Pancreas (tissue), 10 donors: ENCODE measurements around the gene PTGER2. TPM values are rescaled to one million over a fixed set of nuclear protein-coding genes. Genes with fewer than 3 reads are reported as not detected.

Source experiments
- ATAC-seq, 4 donors: fragments of 200-7000 bp; cut with Tn5 transposase; one replicate each; pipeline versions ENCODE4 v1.8.0 to v1.9.1; 2020; ENCODE audit warnings: mild to moderate bottlenecking in 4 of 4, moderate library complexity in 4 of 4
- DNase-seq, 6 donors: peaks; one replicate each; pipeline ENCODE4 v3.0.0-alpha.2; 2020
- FAIRE-seq: peaks from 2 replicates; lab custom pipeline; 2012; peaks lifted over from hg19 to GRCh38; lab: Jason Lieb, UNC
- H3K27ac ChIP-seq, 4 donors: fragments of 200-600 bp; sonication (generic); 1 replicate in 3 of 4; 2 replicates in 1 of 4; pipeline versions ENCODE4 v1.5.0 to v1.8.0; 2020
- H3K27me3 ChIP-seq, 4 donors: fragments of 200-600 bp; one replicate each; pipeline ENCODE4 v1.8.0; 2021
- H3K36me3 ChIP-seq, 3 donors: fragments of 200-600 bp; sonication (generic) in 1 of 3; one replicate each; pipeline versions ENCODE4 v1.5.0 to v1.8.0; 2020 to 2021
- H3K4me1 ChIP-seq, 3 donors: fragments of 200-600 bp; one replicate each; pipeline ENCODE4 v1.8.0; 2021
- H3K4me3 ChIP-seq, 4 donors: fragments of 200-600 bp; sonication (generic) in 2 of 4; one replicate each; pipeline versions ENCODE4 v1.5.0 to v1.8.0; 2020 to 2021
- H3K9me3 ChIP-seq, 4 donors: fragments of 200-600 bp; one replicate each; pipeline ENCODE4 v1.8.0; 2021
- WGBS, 2 donors: extraction: QIAGEN DNeasy Blood & Tissue Kit; methylation state at CpG; one replicate each; pipeline ENCODE4 v1.1.7; 2013; 5-methylcytosine and 5-hydroxymethylcytosine counted together
- intact Hi-C, 3 donors: fragments of 100-400 bp; cut with DNase I; formaldehyde crosslinking; loops; one replicate each; pipeline versions ENCODE4 v1.11.1 to v1.14.2; 2022
- polyA plus RNA-seq, 2 donors: library from polyadenylated mRNA; stranded (reverse); fragments of 200-250 nt; gene quantifications; one replicate each; pipeline ENCODE4 v1.2.3, GENCODE V29; 2013
- total RNA-seq, 6 donors: library from RNA; stranded (reverse); fragmentation: NEBNext Ultra II Directional in 4 of 6; extraction: Animal tissue kit (Norgen Biotek cat#: 25700) in 4 of 6; gene quantifications; one replicate each; pipeline versions ENCODE4 v1.2.1 to v1.2.4, GENCODE V29; 2021 to 2023
- TF ChIP-seq, protein P1 (sequence below), 4 donors: fragments of 200-600 bp; sonication (generic) in 3 of 4; IDR thresholded peaks; one replicate each; pipeline versions ENCODE4 v1.5.0 to v1.8.0; 2021; ENCODE audit warnings: antibody characterized with exemption in 4 of 4
- donor health status: healthy with polysubstance abuse.
- donor health status: DM: no; HTN: no; CAD: no; lungs with moderate emphysema.
- donor health status: DM: no; HTN: no; CAD: no.
- donor health status: control.
- donor health status: control.
- donor health status: Bipolar disorder and iron deficiency.
- donor health status: DM: yes; HTN: yes; CAD: no.
- donor health status: DM: no; HTN: no; CAD: no.
- donor health status: DM: no; HTN: no; CAD: no.
- donor health status: DM: yes; HTN: yes; CAD: no.

PTGER2 gene
- total and polyA plus RNA-seq, 8 donors = 0.23 to 2.0 (median 0.43) TPM; not detected in 2

DNA sequence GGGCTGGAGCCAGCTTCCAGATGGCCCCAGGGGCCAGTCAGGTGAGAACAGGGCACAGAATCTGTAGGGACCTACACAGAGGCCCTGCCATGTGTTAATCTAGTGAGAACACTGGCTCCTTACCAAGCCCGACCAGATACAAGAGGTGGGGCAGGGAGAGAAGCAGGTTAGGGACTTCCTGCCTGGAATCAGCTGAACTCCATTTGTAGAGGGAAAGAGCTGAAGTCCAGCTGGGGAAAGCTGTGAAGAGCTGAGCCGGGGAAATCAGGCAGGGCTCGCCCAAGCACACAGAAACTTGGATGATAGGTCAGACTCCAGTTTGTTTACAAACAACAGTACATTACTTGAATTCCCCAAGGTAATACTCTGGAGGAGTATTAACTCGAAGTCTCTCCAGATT, 46.7 kb downstream of the PTGER2 start:
- no peak overlapping the region for H3K27ac ChIP-seq
- intact Hi-C loops = no loop called here
- DNase-seq (no peak), ATAC-seq (no peak), FAIRE-seq (no peak)
- no peaks in the 10 kb centered on the region for H3K36me3 ChIP-seq
- H3K9me3 ChIP-seq = no peaks in the 10 kb centered on the region
- no peaks in the 10 kb centered on the region for H3K27me3 ChIP-seq
- no peak overlapping the region for H3K4me3 ChIP-seq
- WGBS, 2 donors = 47 to 52% methylated on average over 4 of the region's 4 CpGs
- TF ChIP-seq, protein P1, sequence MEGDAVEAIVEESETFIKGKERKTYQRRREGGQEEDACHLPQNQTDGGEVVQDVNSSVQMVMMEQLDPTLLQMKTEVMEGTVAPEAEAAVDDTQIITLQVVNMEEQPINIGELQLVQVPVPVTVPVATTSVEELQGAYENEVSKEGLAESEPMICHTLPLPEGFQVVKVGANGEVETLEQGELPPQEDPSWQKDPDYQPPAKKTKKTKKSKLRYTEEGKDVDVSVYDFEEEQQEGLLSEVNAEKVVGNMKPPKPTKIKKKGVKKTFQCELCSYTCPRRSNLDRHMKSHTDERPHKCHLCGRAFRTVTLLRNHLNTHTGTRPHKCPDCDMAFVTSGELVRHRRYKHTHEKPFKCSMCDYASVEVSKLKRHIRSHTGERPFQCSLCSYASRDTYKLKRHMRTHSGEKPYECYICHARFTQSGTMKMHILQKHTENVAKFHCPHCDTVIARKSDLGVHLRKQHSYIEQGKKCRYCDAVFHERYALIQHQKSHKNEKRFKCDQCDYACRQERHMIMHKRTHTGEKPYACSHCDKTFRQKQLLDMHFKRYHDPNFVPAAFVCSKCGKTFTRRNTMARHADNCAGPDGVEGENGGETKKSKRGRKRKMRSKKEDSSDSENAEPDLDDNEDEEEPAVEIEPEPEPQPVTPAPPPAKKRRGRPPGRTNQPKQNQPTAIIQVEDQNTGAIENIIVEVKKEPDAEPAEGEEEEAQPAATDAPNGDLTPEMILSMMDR (IDR thresholded peaks at IDR 0.05) = no peak
- H3K4me1 ChIP-seq = peaks cover 0 to 5% (median 0%) of the 10 kb centered on the region in 3 donors

DNA sequence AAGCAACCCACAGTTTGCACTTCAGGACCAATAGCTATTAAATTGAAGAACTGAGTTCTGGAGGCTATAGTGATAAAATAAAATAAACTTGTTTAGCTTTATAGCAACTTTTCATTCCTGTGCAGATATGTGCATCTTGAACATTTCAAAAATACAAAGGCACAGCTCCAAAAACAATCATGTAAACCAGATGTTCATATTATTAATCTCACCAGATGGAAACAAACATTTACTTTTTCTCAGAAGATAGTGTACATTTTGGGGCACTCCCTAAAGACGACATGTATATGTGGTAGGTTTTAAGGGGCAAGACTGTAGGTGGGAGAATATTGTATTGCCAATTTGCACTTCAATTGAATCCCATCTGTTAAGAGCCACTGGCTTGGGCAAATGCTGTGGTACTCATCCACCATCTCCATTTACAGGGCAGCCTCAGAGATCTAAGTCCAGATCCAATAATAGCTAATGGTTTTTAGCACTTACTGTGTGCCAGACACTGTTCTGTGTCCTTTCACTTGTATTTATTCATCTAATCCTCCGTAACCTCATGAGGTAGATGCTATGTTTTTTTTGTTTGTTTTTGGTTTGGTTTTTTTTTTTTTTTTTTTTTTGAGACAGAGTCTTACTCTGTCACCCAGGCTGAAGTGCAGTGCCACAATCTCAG, 49.1 kb downstream of the PTGER2 start:
- H3K9me3 ChIP-seq = no peaks in the 10 kb centered on the region
- no peaks in the 10 kb centered on the region for H3K27me3 ChIP-seq
- 74 to 82% methylated on average over 2 of the region's 2 CpGs for WGBS, 2 donors
- DNase-seq (no peak), FAIRE-seq (no peak), ATAC-seq (no peak)
- TF ChIP-seq, protein P1 (IDR thresholded peaks at IDR 0.05) = no peak
- intact Hi-C loops = no loop called here
- no peaks in the 10 kb centered on the region for H3K36me3 ChIP-seq
- no peak overlapping the region for H3K4me3 ChIP-seq
- no peak overlapping the region for H3K27ac ChIP-seq
- H3K4me1 ChIP-seq = peaks cover 0 to 5% (median 0%) of the 10 kb centered on the region in 3 donors

DNA sequence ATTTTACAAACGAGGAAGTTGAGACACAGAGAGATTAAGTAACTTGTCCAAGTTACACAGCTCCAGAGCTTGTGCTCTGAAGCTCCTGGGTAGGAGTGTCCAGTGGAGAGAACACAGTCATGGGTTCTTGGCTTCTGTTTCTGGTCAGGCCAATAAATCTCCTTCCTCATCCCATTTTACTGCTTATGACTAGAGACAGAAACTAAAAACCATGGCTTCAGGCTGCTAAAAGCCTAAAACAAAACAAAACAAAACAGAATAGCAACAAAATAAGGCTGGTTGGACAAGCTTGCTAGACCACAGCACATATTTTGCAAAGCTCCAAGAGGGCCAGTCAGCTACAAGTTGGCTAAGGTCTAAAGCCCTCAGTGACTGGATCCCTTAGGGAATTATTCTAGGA, 49.8 kb downstream of the PTGER2 start:
- DNase-seq = no peak
- peak in 2 of 4 donors; percentile 53 to 60 for ATAC-seq
- no peaks in the 10 kb centered on the region for H3K36me3 ChIP-seq
- no peak overlapping the region for H3K27ac ChIP-seq
- H3K4me1 ChIP-seq = peaks cover 0 to 5% (median 0%) of the 10 kb centered on the region in 3 donors
- TF ChIP-seq, protein P1 (IDR thresholded peaks at IDR 0.05) = no peak
- intact Hi-C loops = no loop called here
- FAIRE-seq = no peak
- H3K27me3 ChIP-seq = no peaks in the 10 kb centered on the region
- WGBS, 2 donors = 37 to 63% methylated on average over 1 of the region's 1 CpG
- H3K9me3 ChIP-seq = no peaks in the 10 kb centered on the region
- H3K4me3 ChIP-seq = no peak overlapping the region

DNA sequence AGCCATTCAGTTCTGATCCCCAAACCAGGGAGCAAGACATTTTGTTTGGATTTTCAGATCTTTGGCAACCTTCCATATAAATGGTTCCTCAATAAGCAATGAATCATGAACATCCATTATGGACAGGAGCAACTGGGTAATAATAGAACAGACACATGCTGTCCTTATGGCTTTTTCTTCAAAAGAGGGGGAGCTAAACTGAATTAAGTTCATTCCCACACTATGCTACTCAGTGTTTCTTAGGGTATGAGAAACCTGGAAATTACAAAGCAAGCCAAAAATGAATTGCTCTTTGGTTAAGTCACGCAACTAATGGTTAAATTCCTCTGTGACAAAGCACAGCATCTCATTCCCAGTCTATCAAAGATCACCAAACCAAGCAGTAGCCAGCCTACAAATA, 51.0 kb downstream of the PTGER2 start:
- Histone ChIP-seq H3K9me3 (no peaks in the 10 kb centered on the region), H3K4me1 (peaks cover 0 to 5% (median 0%) of the 10 kb centered on the region in 3 donors), H3K27me3 (no peaks in the 10 kb centered on the region), H3K27ac (no peak overlapping the region), H3K36me3 (no peaks in the 10 kb centered on the region), H3K4me3 (no peak overlapping the region)
- DNase-seq (no peak), ATAC-seq (no peak), FAIRE-seq (no peak)
- TF ChIP-seq, protein P1 (IDR thresholded peaks at IDR 0.05) = no peak
- intact Hi-C loops = no loop called here
- WGBS, 2 donors = 89 to 97% methylated on average over 1 of the region's 1 CpG

DNA sequence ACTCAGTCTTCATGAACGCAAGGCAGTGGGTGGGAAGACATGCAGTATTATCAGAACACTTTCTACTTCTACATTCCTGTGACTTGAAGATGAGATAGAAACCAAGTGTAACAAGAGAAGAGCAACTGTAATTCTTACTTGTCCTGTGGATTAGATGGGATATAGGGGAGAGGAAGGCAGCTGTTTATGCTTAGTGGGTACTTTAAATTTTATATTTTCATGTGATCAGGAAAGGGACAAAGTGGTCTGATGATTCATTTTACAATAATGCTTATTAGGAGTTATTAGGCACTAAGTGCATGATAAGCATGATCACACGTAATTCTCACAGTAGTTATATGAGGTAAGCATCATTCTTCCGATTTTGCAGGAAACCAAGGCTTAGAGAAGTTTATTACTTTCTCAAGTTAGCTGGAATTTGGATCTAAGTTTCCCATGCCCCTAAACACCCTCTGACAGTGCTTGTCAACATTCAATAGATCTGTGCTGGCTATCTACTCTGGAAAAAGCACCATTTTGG, 52.7 kb downstream of the PTGER2 start:
- no peak for FAIRE-seq
- Histone ChIP-seq H3K36me3 (no peaks in the 10 kb centered on the region), H3K27ac (no peak overlapping the region), H3K27me3 (no peaks in the 10 kb centered on the region), H3K4me3 (no peak overlapping the region), H3K9me3 (no peaks in the 10 kb centered on the region), H3K4me1 (no peaks in the 10 kb centered on the region)
- no peak for DNase-seq
- intact Hi-C loops = no loop called here
- no peak for ATAC-seq
- WGBS, 2 donors = 40 to 52% methylated on average over 3 of the region's 3 CpGs
- TF ChIP-seq, protein P1 (IDR thresholded peaks at IDR 0.05) = no peak
